ENCODE results near the gene GPLD1.
A peak's percentile ranks its signal among the peaks of the same experiment; 100 is the strongest.

The GPLD1 gene

GRCh38 chr6:24497254-24497970 is 8.0 kb upstream of the GPLD1 start:
- DNase-seq (ENCODE audit: low read depth in 2 of 2), result no peak

GRCh38 chr6:24494821-24495795 is 5.7 kb upstream of the GPLD1 start, which contains the start of gene ALDH5A1:
Gene ALDH5A1, plus strand, starts transcription at chr6:24494969. Its CDS starts 28 bp downstream, at chr6:24494997.
- peak; percentile 71 to 79 for DNase-seq (ENCODE audit: low read depth in 2 of 2)

GRCh38 chr6:24493945-24494820 is 4.8 kb upstream of the GPLD1 start:
- DNase-seq (ENCODE audit: low read depth in 2 of 2), result no peak

GRCh38 chr6:24492475-24492874 is 3.1 kb upstream of the GPLD1 start:
- no peak for DNase-seq (ENCODE audit: low read depth in 2 of 2)

- DNase-seq (ENCODE audit: low read depth in 2 of 2), result no peak
Measured at GRCh38 chr6:24490948-24491347, 1.6 kb upstream of the GPLD1 start.

GRCh38 chr6:24489881-24490280 is 503 bp upstream of the GPLD1 start:
- no peak for DNase-seq (ENCODE audit: low read depth in 2 of 2)

GRCh38 chr6:24486065-24486464 is 3.3 kb downstream of the GPLD1 start:
- DNase-seq (ENCODE audit: low read depth in 2 of 2), result no peak

GRCh38 chr6:24484657-24485323 is 4.6 kb downstream of the GPLD1 start:
- no peak for DNase-seq (ENCODE audit: low read depth in 2 of 2)

GRCh38 chr6:24481449-24481848 is 7.9 kb downstream of the GPLD1 start:
- DNase-seq (ENCODE audit: low read depth in 2 of 2), result no peak

GRCh38 chr6:24480705-24481104 is 8.7 kb downstream of the GPLD1 start:
- DNase-seq (ENCODE audit: low read depth in 2 of 2), result no peak

GRCh38 chr6:24478903-24479302 is 10.5 kb downstream of the GPLD1 start:
- DNase-seq (ENCODE audit: low read depth in 2 of 2), result no peak

- DNase-seq (ENCODE audit: low read depth in 2 of 2), result no peak
Measured at GRCh38 chr6:24477070-24477469, 12.3 kb downstream of the GPLD1 start.

GRCh38 chr6:24476631-24477030 is 12.7 kb downstream of the GPLD1 start:
- no peak for DNase-seq (ENCODE audit: low read depth in 2 of 2)

GRCh38 chr6:24472181-24472580 is 17.2 kb downstream of the GPLD1 start:
- DNase-seq (ENCODE audit: low read depth in 2 of 2), result no peak

GRCh38 chr6:24469811-24470210 is 19.6 kb downstream of the GPLD1 start:
- no peak for DNase-seq (ENCODE audit: low read depth in 2 of 2)

- no peak for DNase-seq (ENCODE audit: low read depth in 2 of 2)
Measured at GRCh38 chr6:24464253-24465038, 24.9 kb downstream of the GPLD1 start.

GRCh38 chr6:24460966-24461365 is 28.4 kb downstream of the GPLD1 start:
- no peak for DNase-seq (ENCODE audit: low read depth in 2 of 2)

GRCh38 chr6:24458941-24459340 is 30.4 kb downstream of the GPLD1 start:
- no peak for DNase-seq (ENCODE audit: low read depth in 2 of 2)

GRCh38 chr6:24458134-24458533 is 31.2 kb downstream of the GPLD1 start:
- no peak for DNase-seq (ENCODE audit: low read depth in 2 of 2)

GRCh38 chr6:24455061-24455460 is 34.3 kb downstream of the GPLD1 start:
- no peak for DNase-seq (ENCODE audit: low read depth in 2 of 2)
